GM12873 (cell line): ENCODE results near the gene ADAMTS15.

Experiments used
- CTCF ChIP-seq: IDR thresholded peaks from 2 replicates; pipeline ENCODE4 v1.5.1; 2012; ENCODE audit warnings: low read depth, mild to moderate bottlenecking, moderate library complexity, low read length, control low read depth; ENCODE audit not compliant: insufficient read depth; ENCODE audit errors: missing control alignments

Gene ADAMTS15

GRCh38 chr11:130489716-130490115 lies 41.3 kb downstream of the ADAMTS15 start:
- no peak for TF ChIP-seq CTCF

GRCh38 chr11:130490682-130491449 lies 42.4 kb downstream of the ADAMTS15 start:
- TF ChIP-seq CTCF: no peak

- no peak for TF ChIP-seq CTCF
Observed at GRCh38 chr11:130498181-130498580, 49.7 kb downstream of the ADAMTS15 start.

- TF ChIP-seq CTCF: no peak
Observed at GRCh38 chr11:130499828-130500227, 51.4 kb downstream of the ADAMTS15 start.

- no peak for TF ChIP-seq CTCF
Observed at GRCh38 chr11:130504317-130504716, 55.9 kb downstream of the ADAMTS15 start.

GRCh38 chr11:130508913-130509312 lies 60.5 kb downstream of the ADAMTS15 start:
- no peak for TF ChIP-seq CTCF

- TF ChIP-seq CTCF: no peak
Observed at GRCh38 chr11:130509942-130510341, 61.5 kb downstream of the ADAMTS15 start.
